Occipital lobe (tissue), 2 donors: ENCODE measurements around the gene WBP1L. TPM values are rescaled to one million over a fixed set of nuclear protein-coding genes. Genes with fewer than 3 reads are reported as not detected.
"Not testable (repeated sequence)": the region's sequence is repeated elsewhere in the genome, so short reads cannot be mapped to it uniquely, and the experiment has no call there.

Source experiments
- DNase-seq: peaks from one replicate; lab custom pipeline; 2025; lab: John Stamatoyannopoulos, UW
- total RNA-seq: library from RNA; depleted of rRNA; stranded (reverse); fragments of >200 nt; gene quantifications from one replicate; pipeline ENCODE4 v1.2.3, GENCODE V29; 2014

The WBP1L gene
- total RNA-seq, 1 donor from 2014 or later: 31.5 TPM

GRCh38 chr10:102758240-102758932 lies 14.6 kb downstream of the WBP1L start:
- no peak for DNase-seq

GRCh38 chr10:102758933-102759262 lies 15.2 kb downstream of the WBP1L start:
- not testable (repeated sequence) for DNase-seq

GRCh38 chr10:102759497-102760210 lies 15.9 kb downstream of the WBP1L start:
- no peak for DNase-seq

GRCh38 chr10:102761981-102762380 lies 18.2 kb downstream of the WBP1L start:
- no peak for DNase-seq

- DNase-seq: no peak
Observed at GRCh38 chr10:102762401-102763015, 18.8 kb downstream of the WBP1L start.

GRCh38 chr10:102763037-102763607 lies 19.4 kb downstream of the WBP1L start:
- DNase-seq: no peak

- no peak for DNase-seq
Observed at GRCh38 chr10:102764470-102765161, 20.9 kb downstream of the WBP1L start.

- no peak for DNase-seq
Observed at GRCh38 chr10:102765336-102765735, 21.6 kb downstream of the WBP1L start.

- DNase-seq: no peak
Observed at GRCh38 chr10:102767428-102768160, 23.8 kb downstream of the WBP1L start.

- no peak for DNase-seq
Observed at GRCh38 chr10:102769375-102770107, 25.8 kb downstream of the WBP1L start.

GRCh38 chr10:102770108-102770482 lies 26.3 kb downstream of the WBP1L start:
- no peak for DNase-seq

GRCh38 chr10:102770792-102771191 lies 27.0 kb downstream of the WBP1L start:
- no peak for DNase-seq

- no peak for DNase-seq
Observed at GRCh38 chr10:102773320-102773719, 29.6 kb downstream of the WBP1L start.

- no peak for DNase-seq
Observed at GRCh38 chr10:102773986-102774385, 30.2 kb downstream of the WBP1L start.

GRCh38 chr10:102775201-102775934 lies 31.6 kb downstream of the WBP1L start:
- DNase-seq: no peak

- peak; percentile 52 for DNase-seq
Observed at GRCh38 chr10:102775935-102776669, 32.4 kb downstream of the WBP1L start.

- DNase-seq: peak; percentile 37
Observed at GRCh38 chr10:102776779-102777456, 33.2 kb downstream of the WBP1L start.

GRCh38 chr10:102777711-102778453 lies 34.1 kb downstream of the WBP1L start:
- no peak for DNase-seq
